K562 (cell line): ENCODE results near the gene AMOT. TPM values are rescaled to one million over a fixed set of nuclear protein-coding genes. Genes with fewer than 3 reads are reported as not detected.

Source experiments
- ATAC-seq: fragments of 200-7000 bp; cut with Tn5 transposase; 3 replicates; pipeline ENCODE4 v1.9.1; 2020; ENCODE audit warnings: moderate library complexity
- BruUV-seq: library from RNA; stranded (reverse); fragments of 400-500 nt; replicated peaks from 2 replicates; lab custom pipeline; 2021; lab: Mats Ljungman, UMichigan
- CTCF ChIA-PET: fragments of 300-600 bp; formaldehyde crosslinking; extraction: SDS; loops from one replicate; lab custom pipeline; 2021; ENCODE audit warnings: low intra/inter-chr PET ratio; lab: Yijun Ruan, JAX
- POLR2A ChIA-PET: fragments of 300-600, 350-650 bp; sonication (Branson Sonifier 250); formaldehyde crosslinking; extraction: SDS; loops from one replicate; lab custom pipeline; 2021; ENCODE audit warnings: antibody characterized with exemption, inconsistent platforms; lab: Yijun Ruan, JAX
- DNase-seq, 4 experiments: peaks; one replicate each; pipeline versions ENCODE4 v3.0.0 to v3.0.0-alpha.2; 2011 to 2018; ENCODE audit warnings: low spot score in 3 of 4, mixed read lengths in 3 of 4; ENCODE audit errors: extremely low read depth in 1 of 4
- FAIRE-seq: peaks from 2 replicates; lab custom pipeline; 2011; peaks lifted over from hg19 to GRCh38; lab: Jason Lieb, UNC
- H2AFZ ChIP-seq: 2 replicates; pipeline ENCODE4 v1.6.0; 2011; ENCODE audit warnings: low read depth, low read length, control low read depth, inconsistent platforms
- H3K27ac ChIP-seq: fragments of 200-600 bp; 3 replicates; pipeline ENCODE4 v1.8.0; 2011; ENCODE audit warnings: low read depth, mild to moderate bottlenecking, control low read depth, inconsistent platforms, low read length, moderate library complexity, mixed read lengths; ENCODE audit errors: extremely low read depth
- H3K27me3 ChIP-seq, 2 experiments: fragments of 300-600 bp in 1 of 2; 2 replicates in 1 of 2; 3 replicates in 1 of 2; pipeline versions ENCODE4 v1.6.0 to v1.8.0; 2011; ENCODE audit warnings: inconsistent platforms in 2 of 2, low read length in 2 of 2, mild to moderate bottlenecking in 1 of 2, mixed read lengths in 1 of 2, moderate library complexity in 1 of 2; ENCODE audit not compliant: control insufficient read depth in 2 of 2, insufficient read depth in 2 of 2
- H3K36me3 ChIP-seq: fragments of 300-600 bp; 3 replicates; pipeline ENCODE4 v1.8.0; 2011; ENCODE audit warnings: mild to moderate bottlenecking, low read length, inconsistent platforms; ENCODE audit not compliant: control insufficient read depth, insufficient read depth
- H3K4me1 ChIP-seq, 2 experiments: fragments of 200-600 bp in 1 of 2; replicated peaks in 1 of 2; 2 replicates in 1 of 2; 3 replicates in 1 of 2; pipeline versions ENCODE4 v1.5.1 to v1.8.0; 2011; ENCODE audit warnings: inconsistent platforms in 2 of 2, low read length in 2 of 2, mild to moderate bottlenecking in 1 of 2, mixed read lengths in 1 of 2, moderate library complexity in 1 of 2; ENCODE audit not compliant: control insufficient read depth in 2 of 2, insufficient read depth in 2 of 2
- H3K4me2 ChIP-seq: 2 replicates; pipeline ENCODE4 v1.6.1; 2011; ENCODE audit warnings: low read length, control low read depth, inconsistent platforms, mixed read lengths; ENCODE audit not compliant: insufficient read depth
- H3K4me3 ChIP-seq: fragments of 200-600 bp; sonication (generic), shearing (Covaris generic); 2 replicates; pipeline ENCODE4 v1.5.1; 2016; ENCODE audit warnings: control low read depth, inconsistent platforms
- H3K79me2 ChIP-seq: fragments of 200-600 bp; 3 replicates; pipeline ENCODE4 v1.8.0; 2011; ENCODE audit warnings: low read length, inconsistent platforms; ENCODE audit not compliant: control insufficient read depth, insufficient read depth
- H3K9ac ChIP-seq, 2 experiments: 2 replicates each; pipeline versions ENCODE4 v1.6.0 to v1.6.1; 2011; ENCODE audit warnings: low read depth in 2 of 2, low read length in 2 of 2, control low read depth in 1 of 2, inconsistent platforms in 1 of 2, mild to moderate bottlenecking in 1 of 2, mixed read lengths in 1 of 2; ENCODE audit not compliant: insufficient read depth in 1 of 2
- H3K9me1 ChIP-seq: one replicate; pipeline ENCODE4 v1.6.0; 2011; ENCODE audit warnings: inconsistent platforms, mild to moderate bottlenecking, low read length, moderate library complexity; ENCODE audit not compliant: control insufficient read depth, insufficient read depth
- H3K9me3 ChIP-seq: replicated peaks from 2 replicates; pipeline ENCODE4 v1.5.1; 2011; ENCODE audit warnings: low read depth, low read length, inconsistent platforms; ENCODE audit not compliant: control insufficient read depth, insufficient read depth
- H4K20me1 ChIP-seq: replicated peaks from 2 replicates; pipeline ENCODE4 v1.6.1; 2011; ENCODE audit warnings: low read length, inconsistent platforms, mixed read lengths; ENCODE audit not compliant: control insufficient read depth, insufficient read depth
- DLX4 ChIP-seq: fragments of 250-450 bp; sonication (Bioruptor Pico); IDR thresholded peaks from 2 replicates; pipeline ENCODE4 v1.6.1; 2021; ENCODE audit warnings: mild to moderate bottlenecking
- HLTF ChIP-seq: fragments of 450-650 bp; IDR thresholded peaks from 2 replicates; pipeline ENCODE4 v1.6.1; 2016
- RREB1 ChIP-seq: fragments of 250-450 bp; sonication (Bioruptor Pico); IDR thresholded peaks from 2 replicates; pipeline ENCODE4 v1.4.0; 2020
- SMAD2 ChIP-seq: fragments of 150-350 bp; IDR thresholded peaks from 2 replicates; pipeline ENCODE4 v1.6.1; 2014; ENCODE audit warnings: low read depth, mild to moderate bottlenecking, low read length
- TSC22D4 ChIP-seq: fragments of 450-650 bp; IDR thresholded peaks from 2 replicates; pipeline ENCODE4 v1.6.1; 2016; ENCODE audit warnings: missing genetic modification characterization, missing biosample characterization, control low read depth
- ZBTB33 ChIP-seq: sonication (generic); formaldehyde crosslinking; IDR thresholded peaks from 2 replicates; pipeline ENCODE4 v1.8.1; 2023; ENCODE audit warnings: mild to moderate bottlenecking, missing genetic modification reagents
- WGBS: fragments of 100-300 bp; shearing (Covaris generic); methylation state at CpG from one replicate; pipeline ENCODE4 v1.1.6; 2016; ENCODE audit warnings: low coverage, mixed read lengths; ENCODE audit not compliant: insufficient coverage; ENCODE audit errors: missing lambda C conversion rate; 5-methylcytosine and 5-hydroxymethylcytosine counted together
- in situ Hi-C: fragments of 300-500 bp; cut with MboI; formaldehyde crosslinking; loops from 4 replicates; pipeline ENCODE4 v1.15.0; 2018; ENCODE audit warnings: inconsistent platforms, mixed read lengths
- intact Hi-C: fragments of 100-400 bp; cut with micrococcal nuclease; formaldehyde crosslinking; loops from 2 replicates; pipeline ENCODE4 v1.14.2; 2022
- polyA plus RNA-seq, 8 experiments: library from polyadenylated mRNA; depleted of rRNA in 4 of 8; stranded (reverse) in 5 of 8; unstranded in 3 of 8; fragments of >200 nt; fragmentation: Nextera tagmentation in 2 of 8; fragmentation: Illumina TruSeq in 1 of 8; extraction: Ambion mirVana in 2 of 8; extraction: Trizol in 1 of 8; gene quantifications; 2 replicates each; pipeline versions ENCODE4 v1.2.1 to v1.2.3, GENCODE V29; 2011 to 2014; ENCODE audit warnings: inconsistent platforms in 1 of 8, missing spikeins in 1 of 8
- total RNA-seq, 7 experiments: library from RNA; depleted of rRNA in 6 of 7; stranded (reverse); fragments of >200 nt in 6 of 7; fragmentation: Illumina TruSeq in 2 of 7; extraction: Trizol in 2 of 7; gene quantifications; 2 replicates each; pipeline versions ENCODE4 v1.2.1 to v1.2.3, GENCODE V29; 2011 to 2021; ENCODE audit warnings: low replicate concordance in 1 of 7

The AMOT gene
- total and polyA plus RNA-seq, 9 of the 15 experiments (the other 6 are each of a cell fraction or from before 2014, with no cell fraction given): 0.04 TPM; not detected in 8

GRCh38 chrX:112785344-112785743, 55.3 kb downstream of the AMOT start:
- intact Hi-C loops: no loop called here
- ATAC-seq: no peak
- WGBS: 0% methylated on average over 5 of the region's 5 CpGs
- BruUV-seq: no TSS peak
- Histone ChIP-seq H3K9me1 (no peaks in the 10 kb centered on the region), H3K9me3 (no peaks in the 10 kb centered on the region), H3K79me2 (no peaks in the 10 kb centered on the region), H4K20me1 (no peaks in the 10 kb centered on the region), H3K36me3 (no peaks in the 10 kb centered on the region), H3K27ac (no peak overlapping the region), H3K9ac (no peak overlapping the region), H2AFZ (no peak overlapping the region), H3K4me3 (no peak overlapping the region), H3K4me2 (no peak overlapping the region), H3K27me3 (no peaks in the 10 kb centered on the region)
- CTCF ChIA-PET: no interaction called here
- DNase-seq: no peak
- in situ Hi-C loops: no loop called here
- FAIRE-seq: no peak
- POLR2A ChIA-PET: no interaction called here
- no peak for TF ChIP-seq SMAD2
- no peak for TF ChIP-seq ZBTB33 (CRISPR knock-in tag)
- no peak for TF ChIP-seq DLX4
- TF ChIP-seq TSC22D4: no peak
- no peak for TF ChIP-seq RREB1 (CRISPR knock-in tag)
- TF ChIP-seq HLTF: no peak
- TF ChIP-seq, all 486 proteins: peak for 0
- H3K4me1 ChIP-seq: no peaks in the 10 kb centered on the region
